ENCODE measurements around the gene BICRA. TPM values are rescaled to one million over a fixed set of nuclear protein-coding genes. Genes with fewer than 3 reads are reported as not detected.

BICRA gene
- total RNA-seq, 1 experiment from 2014 or later, result 29.3 TPM

DNA sequence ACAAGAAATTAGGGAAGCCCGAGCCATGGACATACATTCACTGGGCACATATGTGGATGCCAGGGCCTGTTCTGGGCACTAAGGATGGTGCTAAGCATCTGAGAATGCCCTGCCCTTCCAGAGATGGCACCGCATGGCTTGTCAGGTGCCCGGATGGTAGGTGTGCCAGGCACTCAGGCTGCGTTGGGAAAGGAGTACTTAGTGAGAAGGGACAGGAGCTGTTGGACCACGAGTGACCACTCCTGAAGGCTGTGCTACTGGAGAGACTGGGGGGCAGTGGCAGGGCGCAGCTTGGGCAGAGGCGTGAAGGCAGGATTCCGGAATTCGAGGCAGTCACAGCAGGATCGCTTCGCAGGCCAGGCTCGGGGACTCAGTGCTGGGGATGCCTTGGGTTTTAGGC, 66.3 kb downstream of the BICRA start:
- no peaks in the 10 kb centered on the region for H3K9me3 Mint-ChIP-seq

More for the DNA sequence above, 66.3 kb downstream of the BICRA start:
- Histone ChIP-seq H3K23ac (ENCODE audit: insufficient read length, low read depth, low read length) (no peak overlapping the region), H4K5ac (ENCODE audit: insufficient read length, low read depth, low read length) (no peak overlapping the region), H2AFZ (ENCODE audit: low read length) (no peak overlapping the region), H3T11ph (ENCODE audit: low read length) (no peak overlapping the region), H4K91ac (ENCODE audit: insufficient read length, low read depth, low read length) (no peak overlapping the region), H3K79me2 (ENCODE audit: insufficient read depth, low read length) (no peaks in the 10 kb centered on the region), H2BK120ac (ENCODE audit: low read depth, low read length, poor library complexity, severe bottlenecking) (no peak overlapping the region), H2AK5ac (ENCODE audit: insufficient read length, low read length) (no peak overlapping the region), H4K8ac (replicated peaks; ENCODE audit: insufficient read length, low read depth, low read length) (no peak overlapping the region), H3K27ac (ENCODE audit: insufficient read length, low read depth, low read length) (no peak overlapping the region), H3K9me3 (ENCODE audit: control insufficient read depth, low read depth, low read length) (no peaks in the 10 kb centered on the region), H3K23me2 (ENCODE audit: insufficient read length, low read depth, low read length, poor library complexity, severe bottlenecking) (no peaks in the 10 kb centered on the region), H3K4me2 (ENCODE audit: insufficient read depth, insufficient read length, low read length) (no peak overlapping the region), H3K4ac (ENCODE audit: low read depth, low read length) (no peak overlapping the region), H2BK15ac (ENCODE audit: low read depth, low read length) (no peak overlapping the region), H3K27me3 (ENCODE audit: insufficient read depth, low read length) (no peaks in the 10 kb centered on the region), H3K9ac (ENCODE audit: extremely low read depth, insufficient read length, low read length) (no peak overlapping the region), H2BK12ac (ENCODE audit: insufficient read length, low read depth, low read length) (no peak overlapping the region), H4K20me1 (ENCODE audit: control insufficient read depth, insufficient read depth, insufficient read length) (no peaks in the 10 kb centered on the region), H2BK20ac (ENCODE audit: low read depth, low read length, poor library complexity, severe bottlenecking) (no peak overlapping the region), H3K56ac (ENCODE audit: insufficient read length, low read depth, low read length) (no peak overlapping the region), H3K14ac (ENCODE audit: insufficient read depth, low read length) (no peak overlapping the region), H3K18ac (ENCODE audit: insufficient read length, low read depth, low read length) (no peak overlapping the region), H2BK5ac (ENCODE audit: insufficient read length, low read length) (no peak overlapping the region), H3K79me1 (ENCODE audit: insufficient read depth, low read depth, low read length, poor library complexity, severe bottlenecking) (no peaks in the 10 kb centered on the region), H3K4me1 (ENCODE audit: insufficient read depth, low read length) (no peaks in the 10 kb centered on the region)
- Mint-ChIP-seq H3K4me1 (no peaks in the 10 kb centered on the region), H3K27me3 (ENCODE audit: low read depth) (no peaks in the 10 kb centered on the region), H3K4me3 (peak overlapping the region in 1 of 2 experiments; percentile 29; a peak in 1 of 5 replicates), H3K36me3 (ENCODE audit: insufficient read depth in 1 of 3, low read depth in 3 of 3) (peaks cover 29 to 65% (median 32%) of the 10 kb centered on the region in 3 experiments), H3K27ac (peak overlapping the region in 2 of 3 experiments; percentile 30 to 77; a peak in 4 of 7 replicates)
- TF ChIP-seq, protein P1, sequence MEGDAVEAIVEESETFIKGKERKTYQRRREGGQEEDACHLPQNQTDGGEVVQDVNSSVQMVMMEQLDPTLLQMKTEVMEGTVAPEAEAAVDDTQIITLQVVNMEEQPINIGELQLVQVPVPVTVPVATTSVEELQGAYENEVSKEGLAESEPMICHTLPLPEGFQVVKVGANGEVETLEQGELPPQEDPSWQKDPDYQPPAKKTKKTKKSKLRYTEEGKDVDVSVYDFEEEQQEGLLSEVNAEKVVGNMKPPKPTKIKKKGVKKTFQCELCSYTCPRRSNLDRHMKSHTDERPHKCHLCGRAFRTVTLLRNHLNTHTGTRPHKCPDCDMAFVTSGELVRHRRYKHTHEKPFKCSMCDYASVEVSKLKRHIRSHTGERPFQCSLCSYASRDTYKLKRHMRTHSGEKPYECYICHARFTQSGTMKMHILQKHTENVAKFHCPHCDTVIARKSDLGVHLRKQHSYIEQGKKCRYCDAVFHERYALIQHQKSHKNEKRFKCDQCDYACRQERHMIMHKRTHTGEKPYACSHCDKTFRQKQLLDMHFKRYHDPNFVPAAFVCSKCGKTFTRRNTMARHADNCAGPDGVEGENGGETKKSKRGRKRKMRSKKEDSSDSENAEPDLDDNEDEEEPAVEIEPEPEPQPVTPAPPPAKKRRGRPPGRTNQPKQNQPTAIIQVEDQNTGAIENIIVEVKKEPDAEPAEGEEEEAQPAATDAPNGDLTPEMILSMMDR (conservative IDR thresholded peaks at IDR 0.05), result no peak
- DNase-seq, result no peak
- WGBS (ENCODE audit: extremely low coverage, insufficient read length, low lambda C conversion rate), result no CpG with 5 or more reads among the region's 12 CpGs

All from H9 (cell line).